HG02870 (cell line): ENCODE results near the gene CALCR.

Experiments
- ATAC-seq: cut with Tn5 transposase; IDR thresholded peaks from one replicate; pipeline ENCODE4 v1.9.1; 2021; ENCODE audit warnings: mild to moderate bottlenecking, moderate library complexity; ENCODE audit not compliant: unreplicated experiment

CALCR gene

DNA sequence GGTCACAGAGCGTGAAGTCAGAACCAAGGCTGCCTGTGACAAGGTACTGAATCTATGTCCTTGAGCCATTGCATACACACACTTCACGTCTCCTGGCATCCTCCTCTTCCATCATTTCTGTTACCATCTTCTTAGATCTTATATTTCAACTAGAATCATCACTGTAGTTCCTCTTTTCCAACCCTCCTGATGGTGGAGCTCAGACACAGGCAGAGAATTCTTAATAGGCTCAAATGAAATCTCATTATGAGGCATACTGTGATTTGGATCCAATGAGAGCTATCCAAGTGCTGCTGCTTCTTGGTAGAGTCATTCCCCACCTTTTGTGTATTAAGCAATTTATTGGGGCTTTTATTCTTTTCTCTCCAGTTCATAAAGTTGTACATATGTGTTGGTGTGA, 113.2 kb downstream of the CALCR start:
- no peak for ATAC-seq

DNA sequence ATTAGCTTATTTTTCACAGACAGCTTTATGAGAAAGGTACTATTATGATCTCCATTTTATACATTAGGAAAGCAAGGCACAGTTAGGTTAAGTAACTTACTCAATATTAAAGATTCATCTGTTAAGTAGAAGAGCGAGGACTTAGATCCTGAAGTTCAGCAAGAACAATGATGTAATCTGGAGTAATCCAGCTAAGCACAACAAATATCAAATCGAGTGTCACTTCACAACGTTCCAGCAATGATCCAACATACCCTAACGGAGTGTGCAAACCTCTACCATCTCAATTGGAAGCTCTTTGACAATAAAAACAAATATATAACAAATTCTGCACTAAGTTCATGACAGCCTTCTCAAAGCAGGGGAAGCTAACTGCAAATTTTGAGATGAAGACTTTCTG, 121.3 kb downstream of the CALCR start:
- ATAC-seq = no peak

- no peak for ATAC-seq
Observed at GRCh38 chr7:93448176-93448575, 126.3 kb downstream of the CALCR start.

DNA sequence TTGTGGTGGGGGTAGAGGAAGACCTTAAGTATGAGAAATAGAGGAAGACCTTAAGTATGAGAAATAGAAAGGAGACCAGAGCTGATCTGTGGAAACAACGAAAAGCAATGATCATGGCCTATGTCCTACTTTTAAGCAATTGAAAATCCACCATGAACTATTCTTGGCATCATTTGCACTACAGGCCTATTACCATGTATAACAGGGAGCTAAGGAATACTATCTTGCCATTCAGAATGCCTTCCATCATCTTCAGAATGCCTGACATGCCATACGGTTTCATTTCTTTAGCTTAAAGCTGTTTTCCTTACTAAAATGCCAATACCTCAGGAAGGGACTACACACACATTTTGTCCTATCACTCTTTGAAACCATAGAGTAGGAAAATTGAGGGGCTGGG, 127.0 kb downstream of the CALCR start:
- no peak for ATAC-seq

DNA sequence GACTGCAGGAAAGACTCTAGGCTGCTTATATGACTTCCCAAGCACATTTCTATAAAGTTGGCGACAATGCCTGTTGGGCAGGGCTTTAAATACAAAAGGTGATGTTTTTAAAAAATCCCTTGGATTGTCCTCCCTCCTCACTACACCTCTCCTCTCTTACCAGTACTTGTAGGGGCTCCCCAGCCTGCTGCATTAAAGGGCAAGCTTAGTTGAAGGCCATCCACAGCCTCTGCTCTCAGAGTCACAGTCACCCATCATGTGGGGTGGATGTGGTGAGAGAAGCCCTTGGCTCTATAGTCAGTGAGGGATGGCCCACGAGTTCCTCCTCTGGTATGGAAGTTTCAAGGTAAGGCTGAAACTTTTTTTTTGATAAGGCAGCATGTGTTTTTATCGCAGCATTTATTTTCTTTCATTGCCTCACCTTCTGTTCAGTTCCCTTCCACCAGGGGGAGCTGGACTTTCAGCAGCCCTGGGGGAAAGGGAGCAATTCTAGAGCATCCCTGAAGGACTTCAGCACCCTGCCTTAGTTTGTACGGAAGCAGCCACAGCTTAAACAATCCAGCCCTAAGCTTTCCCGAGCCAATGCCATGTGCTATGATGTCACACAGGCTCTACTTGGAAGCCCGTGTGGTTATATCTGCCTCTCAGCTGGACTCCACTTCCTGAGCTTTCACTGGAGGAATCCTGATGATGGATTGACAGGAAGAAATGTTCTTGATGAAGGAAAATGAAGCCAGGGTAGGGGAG, 131.9 kb downstream of the CALCR start:
- ATAC-seq = peak; percentile 62

- ATAC-seq = no peak
Observed at GRCh38 chr7:93435791-93436190, 138.7 kb downstream of the CALCR start.

GRCh38 chr7:93432130-93432529, 142.4 kb downstream of the CALCR start:
- ATAC-seq = no peak

DNA sequence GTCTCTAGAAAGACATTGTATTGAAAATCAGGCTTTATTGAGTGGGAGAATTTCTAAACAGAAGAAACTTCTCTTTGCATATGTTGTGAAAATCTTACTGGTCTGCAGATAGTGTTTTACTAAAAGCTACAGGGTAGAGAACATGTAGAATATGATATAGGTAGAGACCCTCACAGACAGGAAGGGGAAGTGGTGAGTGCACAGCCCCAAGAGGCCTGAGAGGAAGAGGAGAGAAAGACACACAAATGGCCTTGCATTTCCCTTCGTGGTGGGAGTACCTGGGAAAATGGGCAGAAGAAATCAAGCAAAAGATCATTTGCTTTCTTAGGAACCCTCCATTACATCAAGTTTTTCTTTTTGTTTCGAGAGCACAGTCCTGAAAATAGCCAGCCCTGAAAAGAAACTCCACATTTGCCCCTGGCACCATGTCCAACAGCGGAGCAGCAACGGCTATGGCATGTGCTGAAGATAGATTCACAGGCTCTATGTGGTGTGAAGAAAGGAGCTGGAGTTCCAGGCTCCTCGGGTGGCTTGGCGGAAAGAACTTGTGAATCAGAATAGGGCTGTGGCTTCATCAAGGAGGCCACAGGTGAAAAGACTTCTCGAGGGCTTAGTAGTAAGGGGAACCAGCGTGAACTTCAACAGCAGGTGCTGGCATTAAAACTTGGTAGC, 143.5 kb downstream of the CALCR start:
- ATAC-seq = no peak

- no peak for ATAC-seq
Observed at GRCh38 chr7:93429563-93429962, 145.0 kb downstream of the CALCR start.

GRCh38 chr7:93427107-93427506, 147.4 kb downstream of the CALCR start:
- ATAC-seq = no peak

GRCh38 chr7:93426155-93426696, 148.3 kb downstream of the CALCR start:
- no peak for ATAC-seq

DNA sequence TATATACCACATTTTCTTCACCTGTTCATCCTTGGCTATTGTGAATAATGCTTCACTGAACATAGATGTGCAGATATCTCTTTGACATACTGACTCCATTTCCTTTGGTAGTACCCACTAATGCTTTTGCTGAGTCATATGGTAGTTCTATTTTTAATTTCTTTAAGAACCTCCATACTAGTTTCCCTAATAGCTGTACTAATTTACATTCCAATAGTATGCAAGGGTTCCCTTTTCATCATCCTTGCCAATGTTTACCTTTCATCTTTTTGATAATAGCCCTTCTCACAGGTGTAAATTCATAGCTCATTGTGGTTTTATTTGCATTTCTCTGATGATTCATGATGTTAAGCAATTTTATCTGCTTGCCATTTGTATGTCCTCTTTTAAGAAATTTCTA, 159.9 kb downstream of the CALCR start:
- no peak for ATAC-seq

DNA sequence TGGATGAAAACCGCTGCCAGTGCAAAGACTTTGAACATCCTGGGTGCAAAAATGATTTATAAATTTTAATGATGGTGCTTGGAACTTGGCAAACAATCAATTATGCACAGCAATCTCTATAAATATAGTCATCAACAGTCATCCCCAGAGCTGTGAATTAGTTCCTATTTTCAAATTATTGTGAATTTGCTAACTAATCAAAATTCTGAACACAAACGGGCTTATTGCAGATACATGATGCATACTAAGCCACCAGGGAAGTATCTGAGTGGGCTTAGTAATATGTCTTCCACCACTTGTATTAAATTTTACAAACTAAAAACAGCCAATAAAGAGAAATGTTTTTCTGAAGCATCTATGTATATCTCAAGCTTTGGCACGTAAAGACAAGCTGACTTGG, 165.2 kb downstream of the CALCR start:
- ATAC-seq = no peak

- no peak for ATAC-seq
Observed at GRCh38 chr7:93407239-93407638, 167.3 kb downstream of the CALCR start.

DNA sequence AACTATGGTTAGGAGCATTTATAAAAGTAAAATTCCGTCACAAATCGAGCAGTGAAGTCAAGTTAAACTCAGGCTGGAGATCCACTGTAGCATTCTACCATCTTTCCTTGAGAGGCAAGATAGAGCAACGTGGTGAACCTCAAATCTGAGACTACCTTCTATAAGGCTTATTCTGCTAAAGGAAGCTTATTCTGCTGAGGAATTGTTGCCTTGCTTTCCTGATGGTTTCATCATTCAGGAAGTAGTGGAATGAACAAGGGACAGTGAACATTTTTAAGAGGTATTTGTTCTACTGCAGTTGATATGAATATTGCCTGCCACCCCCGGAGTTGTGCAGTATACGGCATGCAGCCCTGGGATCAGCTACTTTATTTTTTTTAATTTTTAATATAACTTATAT, 171.6 kb downstream of the CALCR start:
- ATAC-seq = no peak

DNA sequence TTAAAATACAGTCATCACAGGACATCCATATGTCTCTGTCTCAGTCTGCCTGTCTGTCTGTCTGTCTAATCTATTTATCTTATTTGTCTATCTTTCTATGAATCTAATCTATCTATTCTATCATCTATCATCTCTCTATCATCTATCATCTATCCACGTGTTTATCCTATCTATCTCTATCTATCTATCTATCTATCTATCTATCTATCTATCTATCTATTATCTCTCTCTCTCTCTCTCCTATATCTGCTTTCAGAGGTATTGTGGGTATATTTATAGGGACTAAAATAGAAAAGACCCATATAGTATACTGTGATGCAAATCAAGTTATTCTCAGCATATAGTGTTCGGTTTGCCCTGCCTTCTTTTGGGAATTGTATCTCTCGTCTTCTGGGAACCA, 174.9 kb downstream of the CALCR start:
- no peak for ATAC-seq

GRCh38 chr7:93392984-93393383, 181.5 kb downstream of the CALCR start:
- no peak for ATAC-seq

DNA sequence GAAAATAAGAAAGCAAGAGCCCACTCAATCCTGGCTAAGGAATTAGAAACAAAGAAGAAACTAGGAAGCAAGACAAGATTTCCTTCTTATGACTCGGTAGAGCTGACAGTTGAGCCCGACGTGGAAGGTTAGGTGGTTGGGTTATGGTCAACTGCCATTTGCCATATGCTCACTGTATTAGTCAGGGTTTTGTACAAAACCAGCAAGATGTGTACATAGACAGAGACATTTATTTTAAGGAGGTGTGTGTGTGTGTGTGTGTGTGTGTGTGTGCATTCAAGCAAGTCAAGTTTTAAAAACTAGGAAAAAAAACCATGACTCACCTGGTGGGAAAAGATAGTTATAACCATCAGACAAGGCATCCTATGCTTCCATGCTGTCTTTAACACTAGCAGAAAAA, 183.9 kb downstream of the CALCR start:
- no peak for ATAC-seq

DNA sequence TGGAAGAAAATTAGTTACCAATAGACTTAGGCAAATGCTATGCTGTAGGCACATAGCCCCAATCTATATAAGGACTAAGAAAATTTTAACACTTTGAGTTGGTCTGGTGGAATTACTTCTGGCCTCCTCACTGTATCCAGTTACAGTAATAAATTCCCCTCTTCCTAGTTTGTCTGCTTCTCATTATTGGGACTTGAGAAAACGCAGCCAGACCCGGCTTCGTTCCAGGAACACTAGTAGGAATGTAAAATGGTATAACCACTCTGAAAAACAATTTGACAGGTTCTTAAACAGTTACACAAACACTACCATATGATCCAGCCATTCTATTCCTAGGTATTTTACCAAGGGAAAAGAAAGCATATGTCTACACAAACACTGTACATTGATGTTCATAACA, 192.2 kb downstream of the CALCR start:
- no peak for ATAC-seq

GRCh38 chr7:93378131-93378760, 196.3 kb downstream of the CALCR start:
- peak; percentile 46 for ATAC-seq

- peak; percentile 59 for ATAC-seq
Observed at GRCh38 chr7:93375603-93376002, 198.9 kb downstream of the CALCR start.
